SKM-1 (cell line): Measurements from ENCODE around the gene EIF4H.
"Not testable (repeated sequence)": the region's sequence is repeated elsewhere in the genome, so short reads cannot be mapped to it uniquely, and the experiment has no call there.

Source experiments
- DNase-seq: peaks from one replicate; lab custom pipeline; 2025; ENCODE audit not compliant: unreplicated experiment; lab: John Stamatoyannopoulos, UW

EIF4H gene

DNA sequence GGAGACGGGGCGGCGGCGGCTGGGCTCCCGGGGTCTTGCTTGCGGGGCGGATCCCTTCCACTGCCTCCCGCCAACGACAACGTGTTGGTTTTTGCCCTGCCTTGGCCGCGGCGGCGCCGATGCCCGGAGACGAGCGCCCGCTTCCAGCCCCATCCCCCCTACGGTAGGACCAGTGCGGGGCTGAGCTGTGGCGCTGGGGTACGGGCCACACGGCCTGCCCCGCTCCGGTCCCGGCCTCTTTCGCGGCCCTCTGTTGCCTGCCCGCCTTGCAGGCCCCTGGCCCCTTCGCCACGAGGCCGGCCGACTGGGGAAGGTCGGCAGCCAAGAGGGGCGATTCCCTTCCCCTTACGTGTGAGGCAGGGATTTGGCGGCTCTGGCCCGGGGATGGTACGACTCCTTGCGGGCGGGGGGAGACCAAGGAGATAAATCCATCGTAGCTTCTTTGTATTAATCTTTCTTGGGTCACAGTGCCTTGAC is 488 bp downstream of the EIF4H start:
- no peak for DNase-seq

DNA sequence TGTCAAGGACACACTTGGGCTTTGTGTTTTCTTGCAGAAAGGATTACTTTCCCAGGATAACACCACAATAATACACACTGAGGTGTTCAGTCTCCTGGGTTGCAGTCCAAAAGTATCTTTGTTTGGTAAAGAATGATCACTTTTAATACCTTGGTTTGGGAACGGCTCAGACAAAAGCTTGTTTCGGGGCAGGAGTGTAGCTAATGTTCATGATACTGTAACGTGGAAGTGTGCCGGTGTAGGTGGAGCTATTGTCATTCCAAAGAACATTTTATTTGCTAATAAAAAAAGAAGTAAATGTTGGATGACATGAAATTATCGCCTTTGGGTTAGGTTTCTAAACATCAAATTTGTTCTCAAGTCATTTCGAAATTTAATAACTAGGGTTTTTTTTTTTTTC is 1.2 kb downstream of the EIF4H start:
- DNase-seq, result no peak

DNA sequence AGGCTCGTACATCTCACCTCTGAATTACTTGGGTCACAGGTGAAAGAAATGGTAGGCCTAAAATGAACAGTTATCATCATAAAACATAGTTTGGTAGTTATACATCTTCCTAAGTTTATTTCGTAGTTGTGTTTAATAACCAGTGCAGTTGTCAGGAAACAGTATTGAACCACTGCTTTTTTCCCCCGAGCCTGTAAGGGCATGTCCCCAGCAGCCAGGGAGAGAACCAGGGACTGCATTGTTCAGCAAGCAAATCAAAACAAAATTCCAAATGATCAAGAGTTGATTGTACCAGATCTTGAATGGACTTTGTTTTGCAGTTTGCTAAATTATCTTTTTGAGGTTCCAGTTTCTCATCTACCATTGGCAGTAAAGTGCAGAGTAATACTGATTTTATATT is 2.4 kb downstream of the EIF4H start:
- DNase-seq, result no peak

DNA sequence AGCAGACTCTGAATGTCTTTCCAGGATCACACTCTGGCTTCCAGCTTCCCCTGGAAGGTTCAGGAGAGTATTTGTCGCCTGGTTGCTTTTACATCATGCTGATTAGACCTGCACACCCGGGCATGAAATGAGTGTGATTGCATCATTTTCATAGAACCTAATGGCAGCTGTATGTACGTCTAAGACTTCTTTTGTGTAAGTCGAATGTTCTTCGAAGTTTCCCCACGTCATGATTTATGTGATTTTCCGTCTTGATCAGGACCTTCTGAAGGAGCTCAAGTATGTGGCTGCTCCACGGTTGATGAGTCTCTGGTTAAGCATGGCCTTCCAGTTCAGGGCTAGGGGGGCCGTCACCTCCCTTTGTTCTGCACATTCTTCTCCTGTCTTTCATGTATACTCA is 4.5 kb downstream of the EIF4H start:
- DNase-seq, result no peak

DNA sequence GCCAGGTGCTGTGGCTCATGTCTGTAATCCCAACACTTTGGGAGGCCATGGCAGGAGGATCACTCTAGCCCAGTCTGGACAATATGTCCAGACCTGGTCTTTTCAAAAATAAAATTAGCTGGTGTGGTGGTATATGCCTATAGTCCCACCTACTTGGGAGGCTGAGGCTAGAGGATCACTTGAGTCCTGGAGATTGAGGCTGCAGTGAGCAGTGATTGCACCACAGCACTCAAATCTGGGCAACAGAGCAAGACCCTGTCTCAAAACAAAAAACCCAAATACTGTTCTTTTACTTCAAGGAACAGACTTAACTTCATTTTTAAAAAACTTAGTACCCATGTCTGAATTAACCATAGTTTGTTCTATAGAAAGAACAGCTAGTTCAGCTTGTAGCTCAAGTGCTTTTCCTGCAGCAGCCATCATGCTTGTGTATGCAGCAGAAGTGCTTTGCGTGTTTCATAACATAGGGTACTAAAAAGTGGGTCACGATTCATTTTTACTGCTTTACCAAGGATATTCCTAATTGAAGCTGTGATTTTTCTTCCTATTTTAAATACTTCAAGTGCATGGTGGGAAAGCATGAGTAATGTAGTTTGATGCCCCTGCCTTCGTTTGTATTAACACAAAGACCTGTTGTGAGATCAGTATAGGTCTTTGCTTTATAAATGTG is 5.9 kb downstream of the EIF4H start:
- no peak for DNase-seq

DNA sequence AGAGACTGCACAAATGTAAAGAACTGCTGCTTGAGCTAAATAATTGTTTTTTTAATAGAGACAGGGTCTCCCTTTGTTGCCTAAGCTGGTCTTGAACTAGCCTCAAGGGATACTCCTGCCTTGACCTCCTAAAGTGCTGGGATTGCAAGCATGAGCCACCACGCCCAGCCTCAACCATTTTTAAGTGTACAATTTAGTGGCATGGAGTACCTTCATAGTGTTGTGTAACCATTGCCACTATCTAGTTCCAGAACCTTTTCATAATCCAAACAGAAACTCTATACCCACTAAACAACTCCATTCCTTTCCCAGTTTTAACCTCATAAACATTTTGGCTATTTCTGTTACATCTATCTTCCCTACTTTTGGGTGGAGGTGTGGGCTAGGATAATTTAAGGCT is 6.7 kb downstream of the EIF4H start:
- no peak for DNase-seq

DNA sequence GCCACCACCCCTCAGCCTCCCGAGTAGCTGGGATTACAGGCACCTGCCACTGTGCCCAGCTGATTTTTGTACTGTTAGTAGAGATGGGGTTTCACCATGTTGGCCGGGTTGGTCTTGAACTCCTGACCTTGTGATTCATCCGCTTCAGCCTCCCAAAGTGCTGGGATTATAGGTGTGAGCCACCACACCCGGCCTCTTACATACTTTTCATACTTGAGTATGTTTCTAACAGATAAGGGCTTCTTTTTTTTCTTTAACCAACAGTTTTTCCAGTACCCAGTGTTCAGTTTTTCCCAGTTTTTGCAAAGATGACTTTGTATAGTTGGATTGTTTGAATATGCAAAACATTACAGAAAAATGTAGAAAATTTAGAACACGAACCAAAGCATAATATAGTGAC is 7.7 kb downstream of the EIF4H start:
- no peak for DNase-seq

DNA sequence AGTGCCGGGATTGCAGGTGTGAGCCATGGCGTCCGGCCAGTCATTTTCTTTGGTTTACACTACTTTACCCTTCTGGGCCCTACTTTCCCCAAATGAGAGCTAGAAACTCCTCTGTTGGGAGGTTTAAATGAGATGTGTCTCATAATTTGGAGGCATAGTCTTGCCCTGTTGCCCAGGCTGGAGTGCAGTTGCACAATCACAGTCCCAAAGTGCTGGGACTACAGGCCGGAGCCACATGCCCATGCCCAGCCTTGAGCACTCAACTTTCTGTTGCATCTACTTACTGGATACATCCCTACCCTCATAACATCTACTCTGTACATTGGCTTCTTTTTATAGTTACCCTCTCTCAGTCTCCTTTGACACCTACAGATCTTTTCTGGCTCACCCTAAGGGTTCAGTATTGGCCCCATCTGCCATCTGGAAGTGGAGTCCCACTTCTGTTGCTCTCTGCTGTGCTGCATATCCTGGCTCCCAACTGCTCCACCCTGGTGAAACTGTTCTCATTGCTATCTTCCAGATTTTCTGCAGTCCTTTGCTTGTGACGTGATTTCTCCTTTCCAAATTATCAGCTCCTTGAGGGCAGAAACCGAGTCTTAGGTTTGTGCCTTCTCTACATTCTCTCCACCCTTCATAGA is 8.4 kb downstream of the EIF4H start:
- DNase-seq, result no peak

DNA sequence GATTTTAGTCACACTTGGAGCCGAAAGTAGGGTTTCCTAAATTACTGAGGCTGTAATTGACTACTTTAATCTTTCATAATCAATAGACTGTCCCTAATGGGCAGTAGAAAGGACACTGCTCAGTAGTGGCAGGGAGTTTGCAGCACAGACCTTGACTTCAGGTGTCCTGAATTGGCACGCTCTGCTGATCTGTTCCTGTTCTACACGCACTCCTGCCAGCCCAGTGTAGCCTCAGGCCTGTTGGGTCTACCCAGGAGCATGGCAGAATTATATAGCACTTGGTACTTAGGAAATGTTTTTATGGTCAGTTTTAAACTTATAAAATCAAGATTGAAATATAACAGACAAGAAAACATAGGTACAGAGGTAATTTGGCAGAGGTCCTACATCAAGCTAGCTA is 9.0 kb downstream of the EIF4H start:
- DNase-seq, result no peak

DNA sequence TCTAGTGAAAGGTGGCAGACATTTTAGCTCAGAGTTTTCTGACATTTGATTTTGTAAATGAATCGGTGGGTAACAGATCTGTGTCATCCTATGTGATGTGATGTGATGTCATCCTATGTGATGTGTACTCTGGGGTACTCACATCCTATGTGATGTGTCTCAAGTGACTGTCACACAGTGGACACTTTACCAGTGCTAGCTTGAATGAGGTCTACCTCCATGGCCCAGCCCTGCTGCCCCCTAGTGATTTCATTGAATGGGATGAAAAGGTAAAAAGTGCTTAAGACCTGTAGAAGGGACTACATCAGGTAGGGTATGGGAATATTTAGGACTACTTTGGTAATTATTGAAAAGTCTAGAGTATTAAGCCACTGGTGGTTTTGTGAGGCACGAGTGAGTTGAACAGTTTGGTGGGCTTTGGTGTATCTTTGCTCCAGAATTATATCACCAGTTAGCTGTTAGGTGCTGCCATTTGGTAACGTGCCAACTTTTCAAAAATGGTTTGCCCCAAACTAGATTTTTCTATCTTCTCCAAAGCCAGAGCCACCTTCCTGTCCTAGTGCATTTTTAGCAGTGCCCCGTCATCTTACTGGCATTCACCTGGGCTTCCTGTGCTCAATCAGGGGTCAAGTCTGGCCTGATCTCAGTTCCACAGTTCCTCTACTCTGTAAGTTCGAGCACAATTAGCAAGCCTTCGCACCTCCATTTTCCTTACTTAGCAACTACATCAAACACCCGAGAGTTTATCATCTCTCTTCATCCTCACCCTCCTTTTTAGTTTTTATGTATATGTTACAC is 9.7 kb downstream of the EIF4H start:
- no peak for DNase-seq

DNA sequence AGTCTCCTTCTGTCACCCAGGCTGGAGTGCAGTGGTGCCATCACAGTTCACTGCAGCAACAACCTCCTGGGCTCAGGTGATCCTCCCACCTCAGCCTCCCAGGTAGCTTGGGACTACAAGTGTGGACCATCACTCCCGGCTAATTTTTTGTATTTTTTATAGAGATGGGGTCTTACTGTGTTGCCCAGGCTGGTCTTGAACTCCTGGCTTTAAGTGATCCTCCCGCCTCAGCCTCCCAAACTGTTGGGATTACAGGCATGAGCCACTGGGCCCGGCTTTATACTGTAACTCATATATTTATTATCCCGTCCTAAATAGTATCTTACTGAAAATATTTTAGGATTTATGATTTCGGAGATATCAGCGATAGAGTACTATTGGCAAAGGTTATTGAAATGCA is 10.9 kb downstream of the EIF4H start:
- DNase-seq, result no peak

DNA sequence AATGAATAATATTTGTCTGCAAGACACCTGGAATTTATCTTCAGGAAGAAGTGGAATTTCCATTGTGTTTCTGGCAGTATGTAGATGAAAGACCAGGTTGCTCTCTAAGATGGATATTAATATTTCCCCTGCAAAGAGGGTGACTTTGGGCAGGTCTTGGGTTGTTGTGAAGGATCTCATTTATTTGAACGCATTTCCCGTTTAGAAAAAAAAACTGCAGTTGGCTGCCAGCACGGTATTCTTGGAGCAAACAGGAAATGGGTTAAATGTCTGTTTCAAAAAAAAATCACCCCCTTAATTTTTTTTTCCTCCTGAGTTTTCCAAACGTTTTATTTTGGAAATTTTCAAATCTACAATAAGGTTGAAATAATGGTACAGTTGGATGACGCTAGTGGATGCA is 11.5 kb downstream of the EIF4H start:
- no peak for DNase-seq

DNA sequence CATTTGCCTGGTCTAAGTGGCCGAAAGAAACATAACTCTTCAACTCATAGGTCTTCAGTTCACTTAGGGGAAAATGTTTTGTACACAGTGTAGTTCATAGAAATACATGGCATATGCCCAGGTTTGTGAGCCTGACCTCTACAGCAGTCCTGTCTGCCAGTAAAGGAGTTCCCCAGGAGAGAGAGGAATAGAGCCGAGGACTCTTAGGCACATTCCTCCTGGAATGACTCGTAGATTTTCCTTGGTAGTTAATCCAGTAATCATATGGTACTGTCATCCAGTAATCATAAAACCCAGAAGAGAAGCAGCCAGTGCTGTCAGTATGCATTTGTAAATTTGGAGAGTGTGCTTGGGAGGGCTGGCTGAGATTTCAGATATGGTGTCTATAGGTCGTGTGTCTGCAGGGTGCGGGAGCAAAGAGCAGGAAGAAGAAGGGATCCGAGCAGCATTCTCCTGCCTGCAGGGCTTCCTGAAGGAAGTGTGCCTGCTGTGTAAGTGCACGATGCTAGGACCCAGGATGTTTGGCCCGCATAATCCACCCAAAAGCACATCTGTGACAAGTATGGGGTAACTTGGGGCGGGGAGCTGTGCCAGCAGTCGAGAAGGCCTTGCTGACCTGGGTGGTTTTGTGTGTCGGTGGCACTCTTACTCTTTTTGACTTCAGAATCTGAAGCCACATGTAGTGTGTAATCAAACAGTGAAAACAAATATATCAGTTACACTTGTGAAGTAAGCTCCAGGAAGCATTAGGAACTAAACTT is 13.9 kb downstream of the EIF4H start:
- no peak for DNase-seq

DNA sequence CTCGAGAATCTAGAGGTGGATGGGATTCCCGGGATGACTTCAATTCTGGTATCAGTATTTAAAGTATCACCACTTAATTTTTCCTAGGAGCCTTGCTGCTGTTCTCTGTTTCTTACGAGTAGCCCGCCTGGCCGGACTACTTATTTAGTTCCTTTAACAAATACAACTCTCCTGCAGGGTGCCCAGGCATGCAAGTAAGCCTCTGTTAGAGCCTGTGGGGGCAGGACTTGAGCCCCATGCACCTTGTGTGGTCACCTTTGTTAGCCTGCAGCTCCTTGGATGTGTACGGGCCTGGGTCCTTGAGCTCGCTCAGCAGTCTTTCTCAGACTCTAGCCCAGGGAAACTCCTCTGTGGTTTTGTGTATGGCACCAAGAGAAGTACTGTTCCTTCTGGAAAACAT is 16.1 kb downstream of the EIF4H start:
- DNase-seq, result no peak

DNA sequence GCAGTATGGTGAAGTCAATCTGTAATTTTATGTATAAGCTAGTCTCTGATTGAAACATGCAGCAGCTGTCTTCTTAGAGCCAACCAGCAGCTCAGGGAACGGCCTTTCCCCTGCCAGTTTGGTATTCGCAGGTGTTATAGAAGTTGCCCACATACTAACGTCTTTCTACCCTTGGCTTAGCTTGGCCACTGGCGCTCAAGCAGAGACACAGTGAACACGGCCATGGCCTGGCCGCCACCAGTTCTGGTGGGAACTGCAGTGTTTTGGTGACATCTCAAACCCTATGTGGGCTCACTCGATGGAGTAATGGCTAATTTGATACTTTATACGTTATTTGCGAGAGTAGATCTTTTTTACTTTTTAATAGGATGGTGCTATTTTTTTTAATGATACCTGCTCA is 17.1 kb downstream of the EIF4H start:
- no peak for DNase-seq

DNA sequence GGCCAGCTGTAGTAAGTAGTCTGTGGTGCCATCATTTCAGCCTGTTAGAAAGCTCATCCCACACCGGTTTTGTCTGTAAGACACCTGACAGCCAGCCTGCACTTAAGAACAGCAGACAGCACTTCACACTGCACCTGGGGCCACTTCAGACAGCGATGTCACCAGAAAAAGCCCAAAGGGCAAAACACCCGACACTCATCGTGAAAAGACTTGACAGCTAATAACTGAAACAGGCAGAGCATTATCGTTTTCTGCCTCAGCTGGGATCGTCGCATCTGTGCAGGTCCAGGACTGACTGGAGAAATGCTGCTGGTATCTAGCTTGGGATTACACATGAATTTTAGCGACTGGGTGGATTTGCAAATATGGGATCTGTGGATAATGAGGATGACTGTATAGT is 18.9 kb downstream of the EIF4H start:
- DNase-seq, result no peak

DNA sequence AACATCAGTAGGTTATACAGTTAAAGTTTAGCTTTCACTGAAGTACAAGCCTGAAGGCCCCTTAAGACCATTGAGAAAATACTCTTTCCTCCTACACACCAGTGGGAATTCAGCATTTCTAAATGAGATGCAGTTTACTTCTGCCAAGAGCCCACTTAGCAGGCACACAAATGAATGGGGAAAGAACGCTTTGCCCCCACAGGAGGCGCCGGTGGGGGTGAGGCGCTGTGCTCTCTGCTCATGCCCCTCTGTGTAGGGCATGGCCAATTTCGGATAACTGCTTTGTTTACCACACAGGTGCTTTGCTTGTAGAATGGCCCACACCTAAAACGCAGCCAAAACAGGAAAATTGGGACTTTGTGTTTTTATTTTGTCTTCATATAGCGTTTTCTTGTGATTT is 19.8 kb downstream of the EIF4H start:
- no peak for DNase-seq

DNA sequence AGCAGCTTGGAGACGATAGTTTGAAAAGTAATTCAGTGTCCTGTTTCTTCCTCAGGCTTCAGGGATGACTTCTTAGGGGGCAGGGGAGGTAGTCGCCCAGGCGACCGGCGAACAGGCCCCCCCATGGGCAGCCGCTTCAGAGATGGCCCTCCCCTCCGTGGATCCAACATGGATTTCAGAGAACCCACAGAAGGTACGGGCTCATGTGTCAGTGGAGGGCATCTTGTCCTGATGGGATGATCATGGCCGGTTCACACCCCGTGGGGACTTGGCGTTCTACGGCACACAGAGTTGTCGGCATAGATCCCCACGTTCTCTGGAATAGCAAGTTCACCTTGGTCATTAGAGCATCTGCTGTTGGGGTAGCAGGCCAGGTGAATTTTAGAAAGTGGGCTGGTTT is 20.5 kb downstream of the EIF4H start:
- DNase-seq, result no peak

DNA sequence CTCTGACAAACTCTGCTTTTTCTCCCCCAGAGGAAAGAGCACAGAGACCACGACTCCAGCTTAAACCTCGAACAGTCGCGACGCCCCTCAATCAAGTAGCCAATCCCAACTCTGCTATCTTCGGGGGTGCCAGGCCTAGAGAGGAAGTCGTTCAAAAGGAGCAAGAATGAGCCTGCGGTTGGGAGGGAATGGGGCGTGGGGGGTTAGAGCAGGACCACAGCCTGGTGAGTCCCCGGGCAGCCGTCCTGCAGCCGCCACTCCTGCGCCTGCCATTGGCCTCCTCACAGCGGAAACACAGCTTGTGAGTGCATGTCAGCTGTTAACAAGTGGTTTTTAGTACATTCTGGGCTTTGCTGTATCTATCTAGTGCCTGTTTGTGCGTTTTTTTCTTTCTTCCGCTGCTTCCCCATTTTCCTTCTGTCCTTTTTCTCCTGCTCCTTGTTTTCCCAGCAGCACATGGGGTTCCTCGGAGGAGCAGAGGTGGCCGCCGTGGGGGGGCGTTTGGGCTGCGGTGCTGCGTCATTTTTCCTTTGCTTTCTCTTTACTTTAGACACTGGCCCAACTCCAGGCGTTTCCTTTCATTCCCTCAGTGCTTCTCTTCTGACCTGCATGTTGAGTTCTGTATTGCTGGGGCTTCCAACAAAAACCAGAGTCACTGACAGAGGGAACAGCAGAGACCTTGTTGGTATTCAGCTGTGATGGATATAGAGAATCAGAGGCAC is 21.1 kb downstream of the EIF4H start:
- not testable (repeated sequence) for DNase-seq

DNA sequence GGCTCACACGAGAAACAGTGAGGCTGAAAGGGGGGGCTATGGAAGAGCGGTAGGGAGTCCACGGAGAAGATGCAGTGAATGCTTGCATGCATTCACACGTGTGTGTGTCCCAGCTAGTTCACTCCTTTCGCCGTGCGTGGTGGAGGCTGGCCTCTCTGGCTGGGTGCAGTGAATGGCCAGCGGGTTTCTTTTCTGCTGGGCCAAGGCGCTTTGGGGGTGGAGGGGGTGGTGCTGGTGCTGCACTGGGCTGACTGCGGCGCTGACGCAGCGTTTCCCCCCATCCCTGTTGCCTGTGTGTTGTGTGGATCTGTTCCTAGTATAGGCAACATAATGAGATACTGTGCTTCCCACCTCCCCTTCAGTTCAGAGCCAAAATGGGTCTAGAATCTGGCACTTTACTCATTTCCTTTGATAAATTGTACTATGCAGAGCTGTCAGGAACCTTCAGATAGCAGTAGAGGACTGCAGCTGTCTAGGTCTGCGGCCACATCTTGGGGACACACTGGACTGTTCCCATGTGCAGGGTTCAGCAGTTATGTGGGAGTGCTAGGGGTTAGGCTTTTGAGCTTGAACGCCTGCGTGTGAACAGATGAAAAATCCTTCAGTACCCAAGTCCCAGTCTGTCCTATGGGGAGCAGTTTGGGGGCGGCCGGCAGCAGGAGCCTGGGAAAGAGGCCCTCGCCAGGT is 22.0 kb downstream of the EIF4H start:
- not testable (repeated sequence) for DNase-seq
